GM13976 (cell line): ENCODE measurements around the gene BAHD1.

Source experiments
- DNase-seq: peaks from one replicate; pipeline ENCODE4 v3.0.0; 2012; ENCODE audit warnings: low spot score
- CTCF ChIP-seq: IDR thresholded peaks from 2 replicates; pipeline ENCODE4 v1.5.1; 2012; ENCODE audit warnings: borderline replicate concordance, mild to moderate bottlenecking; ENCODE audit not compliant: insufficient read depth; ENCODE audit errors: extremely low read depth, missing control alignments, control extremely low read depth
- in situ Hi-C: fragments of 300-500 bp; cut with MboI; formaldehyde crosslinking; loops from one replicate; pipeline ENCODE4 v1.12.0; 2022; ENCODE audit warnings: low sequenced_read_pairs, mixed read lengths, inconsistent platforms; ENCODE audit not compliant: unreplicated experiment

The BAHD1 gene

GRCh38 chr15:40421246-40422157 lies 19.3 kb upstream of the BAHD1 start:
- TF ChIP-seq CTCF, result peak; percentile 95
- in situ Hi-C loops, result loop anchor here (5.0 kb wide), 1 partner anchor 74 kb away; no protein-coding TSS in a partner anchor
- DNase-seq, result peak; percentile 93

- in situ Hi-C loops, result loop anchor here (5.0 kb wide), 1 partner anchor 77 kb away; no protein-coding TSS in a partner anchor
- no peak for TF ChIP-seq CTCF
- DNase-seq, result no peak
Measured at GRCh38 chr15:40424483-40425115, 16.2 kb upstream of the BAHD1 start.

GRCh38 chr15:40425681-40426080 lies 15.1 kb upstream of the BAHD1 start:
- no peak for DNase-seq
- in situ Hi-C loops, result no loop called here
- TF ChIP-seq CTCF, result no peak

GRCh38 chr15:40427188-40427587 lies 13.6 kb upstream of the BAHD1 start:
- no peak for DNase-seq
- no peak for TF ChIP-seq CTCF
- in situ Hi-C loops, result no loop called here

GRCh38 chr15:40428185-40428584 lies 12.6 kb upstream of the BAHD1 start:
- no peak for TF ChIP-seq CTCF
- in situ Hi-C loops, result no loop called here
- DNase-seq, result no peak

- in situ Hi-C loops, result no loop called here
- TF ChIP-seq CTCF, result no peak
- no peak for DNase-seq
Measured at GRCh38 chr15:40429068-40429710, 11.6 kb upstream of the BAHD1 start.
